C4-2B (cell line): ENCODE results near the gene DMTF1.

Source experiments
- ZFX ChIP-seq: fragments of 450-650 bp; IDR thresholded peaks from 2 replicates; pipeline ENCODE4 v1.6.1; 2017
- TF ChIP-seq, protein P1 (sequence below): fragments of 450-650 bp; conservative IDR thresholded peaks from 2 replicates; pipeline ENCODE4 v1.5.1; 2017; ENCODE audit warnings: mild to moderate bottlenecking

DNA sequence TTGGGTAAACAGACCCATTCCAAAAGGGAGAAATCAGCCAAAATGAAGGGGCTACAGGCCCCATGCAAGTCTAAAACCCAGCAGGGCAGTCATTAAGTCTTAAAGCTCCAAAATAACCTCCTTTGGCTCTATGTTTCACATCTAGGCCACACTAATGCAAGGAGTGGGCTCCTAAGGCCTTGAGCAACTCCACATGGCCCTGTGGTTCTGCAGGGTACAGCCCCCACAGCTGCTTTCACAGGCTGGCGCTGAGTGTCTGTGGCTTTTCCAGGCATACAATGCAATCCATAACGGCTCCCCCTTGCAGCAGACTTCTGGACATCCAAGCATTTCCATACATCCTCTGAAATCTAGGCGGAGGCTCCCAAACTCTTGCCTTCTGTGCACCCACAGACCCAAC, 58.3 kb downstream of the DMTF1 start:
- TF ChIP-seq, protein P1, sequence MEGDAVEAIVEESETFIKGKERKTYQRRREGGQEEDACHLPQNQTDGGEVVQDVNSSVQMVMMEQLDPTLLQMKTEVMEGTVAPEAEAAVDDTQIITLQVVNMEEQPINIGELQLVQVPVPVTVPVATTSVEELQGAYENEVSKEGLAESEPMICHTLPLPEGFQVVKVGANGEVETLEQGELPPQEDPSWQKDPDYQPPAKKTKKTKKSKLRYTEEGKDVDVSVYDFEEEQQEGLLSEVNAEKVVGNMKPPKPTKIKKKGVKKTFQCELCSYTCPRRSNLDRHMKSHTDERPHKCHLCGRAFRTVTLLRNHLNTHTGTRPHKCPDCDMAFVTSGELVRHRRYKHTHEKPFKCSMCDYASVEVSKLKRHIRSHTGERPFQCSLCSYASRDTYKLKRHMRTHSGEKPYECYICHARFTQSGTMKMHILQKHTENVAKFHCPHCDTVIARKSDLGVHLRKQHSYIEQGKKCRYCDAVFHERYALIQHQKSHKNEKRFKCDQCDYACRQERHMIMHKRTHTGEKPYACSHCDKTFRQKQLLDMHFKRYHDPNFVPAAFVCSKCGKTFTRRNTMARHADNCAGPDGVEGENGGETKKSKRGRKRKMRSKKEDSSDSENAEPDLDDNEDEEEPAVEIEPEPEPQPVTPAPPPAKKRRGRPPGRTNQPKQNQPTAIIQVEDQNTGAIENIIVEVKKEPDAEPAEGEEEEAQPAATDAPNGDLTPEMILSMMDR: no peak
- TF ChIP-seq ZFX: no peak
